ENCODE measurements around the gene RREB1. TPM values are rescaled to one million over a fixed set of nuclear protein-coding genes. Genes with fewer than 3 reads are reported as not detected.

Gene RREB1
- polyA plus RNA-seq, 1 experiment: 2.6 TPM

DNA sequence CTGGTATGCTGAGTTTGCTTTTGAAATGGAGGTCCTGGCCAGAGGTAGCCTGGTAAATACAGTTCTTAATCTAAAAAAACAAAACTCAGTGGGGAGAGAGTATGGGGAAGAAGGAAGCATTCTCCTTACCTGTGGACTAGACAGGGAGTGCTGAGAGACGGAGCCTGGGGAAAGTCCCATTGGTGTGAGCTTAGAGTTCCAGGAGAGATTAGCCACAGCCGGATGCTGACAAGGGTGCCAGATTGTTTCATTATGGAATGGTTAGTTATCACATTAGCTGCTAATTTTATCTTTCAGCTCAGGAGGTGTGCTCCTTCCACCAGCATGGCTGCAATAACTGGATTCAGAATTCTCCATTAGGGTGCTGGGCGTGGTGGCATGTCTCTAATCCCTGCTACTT lies 75.9 kb downstream of the RREB1 start:
- DNase-seq (ENCODE audit: low read depth, low spot score): no peak
- TF ChIP-seq, protein P1, sequence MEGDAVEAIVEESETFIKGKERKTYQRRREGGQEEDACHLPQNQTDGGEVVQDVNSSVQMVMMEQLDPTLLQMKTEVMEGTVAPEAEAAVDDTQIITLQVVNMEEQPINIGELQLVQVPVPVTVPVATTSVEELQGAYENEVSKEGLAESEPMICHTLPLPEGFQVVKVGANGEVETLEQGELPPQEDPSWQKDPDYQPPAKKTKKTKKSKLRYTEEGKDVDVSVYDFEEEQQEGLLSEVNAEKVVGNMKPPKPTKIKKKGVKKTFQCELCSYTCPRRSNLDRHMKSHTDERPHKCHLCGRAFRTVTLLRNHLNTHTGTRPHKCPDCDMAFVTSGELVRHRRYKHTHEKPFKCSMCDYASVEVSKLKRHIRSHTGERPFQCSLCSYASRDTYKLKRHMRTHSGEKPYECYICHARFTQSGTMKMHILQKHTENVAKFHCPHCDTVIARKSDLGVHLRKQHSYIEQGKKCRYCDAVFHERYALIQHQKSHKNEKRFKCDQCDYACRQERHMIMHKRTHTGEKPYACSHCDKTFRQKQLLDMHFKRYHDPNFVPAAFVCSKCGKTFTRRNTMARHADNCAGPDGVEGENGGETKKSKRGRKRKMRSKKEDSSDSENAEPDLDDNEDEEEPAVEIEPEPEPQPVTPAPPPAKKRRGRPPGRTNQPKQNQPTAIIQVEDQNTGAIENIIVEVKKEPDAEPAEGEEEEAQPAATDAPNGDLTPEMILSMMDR (IDR thresholded peaks at IDR 0.05; ENCODE audit: low read depth, low read length): no peak
- ChIA-PET CTCF (interaction anchor here (0.6 kb wide), 1 partner anchor 25 kb away, joined by 3 read pairs; no protein-coding TSS in a partner anchor), POLR2A (no interaction called here)
- Histone ChIP-seq H3K4me3 (ENCODE audit: low read depth, low read length) (no peak overlapping the region), H3K27ac (ENCODE audit: low read depth, low read length) (no peak overlapping the region), H3K9me3 (ENCODE audit: control insufficient read depth, insufficient read depth, low read length) (no peaks in the 10 kb centered on the region), H3K27me3 (ENCODE audit: control insufficient read depth, insufficient read depth, low read length) (no peaks in the 10 kb centered on the region)

DNA sequence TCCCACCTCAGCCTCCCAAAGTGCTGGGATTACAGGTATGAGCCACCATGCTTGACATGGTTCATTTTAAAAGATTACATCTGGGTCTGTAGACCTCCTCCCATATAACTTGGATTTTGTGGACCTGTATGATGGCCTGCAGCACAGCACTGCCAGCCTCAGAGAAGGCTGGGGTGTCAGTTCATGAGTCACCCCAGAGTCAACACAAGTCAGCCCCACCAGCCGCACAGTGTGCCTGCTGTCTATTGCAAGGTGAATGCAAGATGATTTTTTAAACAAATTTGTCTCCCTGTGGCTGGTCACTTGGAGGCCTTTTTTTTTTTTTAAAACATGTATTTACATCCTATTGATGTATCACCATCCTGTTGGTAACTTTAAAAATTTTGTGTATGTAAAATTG lies 76.7 kb downstream of the RREB1 start:
- H3K9me3 ChIP-seq (ENCODE audit: control insufficient read depth, insufficient read depth, low read length): no peaks in the 10 kb centered on the region
- H3K4me3 ChIP-seq (ENCODE audit: low read depth, low read length): no peak overlapping the region
- no peaks in the 10 kb centered on the region for H3K27me3 ChIP-seq (ENCODE audit: control insufficient read depth, insufficient read depth, low read length)
- POLR2A ChIA-PET: no interaction called here
- TF ChIP-seq, protein P1 (IDR thresholded peaks at IDR 0.05; ENCODE audit: low read depth, low read length): no peak
- no peak for DNase-seq (ENCODE audit: low read depth, low spot score)
- CTCF ChIA-PET: no interaction called here
- H3K27ac ChIP-seq (ENCODE audit: low read depth, low read length): no peak overlapping the region

DNA sequence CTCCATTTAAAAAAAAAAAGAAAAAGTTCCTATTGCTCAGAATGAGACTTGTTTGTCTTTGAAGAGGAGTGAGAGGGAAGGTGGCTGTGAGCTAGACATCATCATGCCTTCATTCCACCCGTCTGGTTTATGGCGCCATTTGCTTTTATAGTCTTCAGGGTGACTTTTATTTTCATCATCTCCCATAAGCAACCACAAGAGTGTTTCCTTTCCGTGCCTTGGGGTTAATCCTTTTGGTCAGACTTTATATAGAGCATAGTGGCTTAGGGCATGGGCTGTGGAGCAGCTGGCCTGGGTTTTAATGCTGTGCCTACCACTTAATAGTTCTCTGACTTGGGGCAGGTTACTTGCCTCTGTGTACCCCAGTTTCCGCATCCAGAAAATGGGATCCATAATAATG lies 77.8 kb downstream of the RREB1 start:
- ChIA-PET CTCF (no interaction called here), POLR2A (no interaction called here)
- TF ChIP-seq, protein P1 (IDR thresholded peaks at IDR 0.05; ENCODE audit: low read depth, low read length): no peak
- Histone ChIP-seq H3K27ac (ENCODE audit: low read depth, low read length) (no peak overlapping the region), H3K4me3 (ENCODE audit: low read depth, low read length) (no peak overlapping the region), H3K27me3 (ENCODE audit: control insufficient read depth, insufficient read depth, low read length) (no peaks in the 10 kb centered on the region), H3K9me3 (ENCODE audit: control insufficient read depth, insufficient read depth, low read length) (no peaks in the 10 kb centered on the region)
- no peak for DNase-seq (ENCODE audit: low read depth, low spot score)

DNA sequence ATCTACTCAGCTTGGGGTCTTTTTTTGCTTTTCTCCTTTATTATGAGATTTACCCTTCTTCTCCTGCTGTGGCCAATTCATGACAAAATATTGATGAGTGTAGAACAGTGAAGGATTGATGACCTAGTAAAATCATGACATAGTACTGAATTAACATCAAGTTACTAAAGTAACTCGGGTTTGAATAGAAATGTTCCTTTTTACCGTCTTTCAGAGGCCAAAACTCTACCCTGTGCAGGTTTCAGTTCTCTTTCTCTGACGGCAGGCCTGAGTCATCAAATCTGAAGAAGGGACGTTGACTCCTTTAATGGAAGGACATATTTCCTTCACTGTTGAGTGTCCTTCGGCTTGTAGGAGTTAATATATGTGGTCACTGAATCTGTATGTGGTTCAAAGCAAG lies 80.7 kb downstream of the RREB1 start:
- POLR2A ChIA-PET: no interaction called here
- H3K4me3 ChIP-seq (ENCODE audit: low read depth, low read length): no peak overlapping the region
- H3K9me3 ChIP-seq (ENCODE audit: control insufficient read depth, insufficient read depth, low read length): no peaks in the 10 kb centered on the region
- TF ChIP-seq, protein P1 (IDR thresholded peaks at IDR 0.05; ENCODE audit: low read depth, low read length): no peak
- H3K27me3 ChIP-seq (ENCODE audit: control insufficient read depth, insufficient read depth, low read length): no peaks in the 10 kb centered on the region
- no peak for DNase-seq (ENCODE audit: low read depth, low spot score)
- CTCF ChIA-PET: no interaction called here
- H3K27ac ChIP-seq (ENCODE audit: low read depth, low read length): no peak overlapping the region

DNA sequence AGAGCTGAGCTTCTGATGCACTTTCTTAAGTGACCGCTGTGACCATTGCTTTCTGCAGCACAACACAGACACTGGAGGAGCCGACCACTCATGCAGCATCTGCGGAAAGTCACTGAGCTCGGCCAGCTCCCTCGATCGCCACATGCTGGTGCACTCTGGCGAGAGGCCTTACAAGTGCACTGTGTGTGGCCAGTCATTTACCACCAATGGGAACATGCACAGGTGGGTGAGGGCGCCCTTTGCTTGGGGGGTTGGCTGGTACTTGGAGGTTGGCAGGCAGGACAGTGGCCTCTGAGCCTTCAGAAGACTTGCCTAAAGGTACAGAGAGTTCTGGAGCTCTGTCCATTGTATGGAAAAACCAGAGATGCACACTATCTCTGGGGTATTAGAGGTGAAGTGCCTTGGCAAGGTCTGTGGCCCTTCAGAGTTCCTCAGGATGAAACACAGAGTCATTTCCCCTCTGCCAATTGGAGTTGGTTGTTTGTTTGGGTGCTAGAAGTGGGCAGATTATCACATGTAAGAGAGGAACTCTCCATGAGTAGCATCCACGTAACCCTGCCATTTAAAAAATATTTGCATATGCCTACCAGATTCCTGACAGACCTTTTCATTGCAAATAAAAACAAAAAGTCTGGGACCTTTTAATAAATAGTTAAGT lies 81.5 kb downstream of the RREB1 start:
- POLR2A ChIA-PET: no interaction called here
- DNase-seq (ENCODE audit: low read depth, low spot score): no peak
- Histone ChIP-seq H3K27ac (ENCODE audit: low read depth, low read length) (no peak overlapping the region), H3K27me3 (ENCODE audit: control insufficient read depth, insufficient read depth, low read length) (no peaks in the 10 kb centered on the region), H3K4me3 (ENCODE audit: low read depth, low read length) (no peak overlapping the region), H3K9me3 (ENCODE audit: control insufficient read depth, insufficient read depth, low read length) (no peaks in the 10 kb centered on the region)
- CTCF ChIA-PET: no interaction called here
- TF ChIP-seq, protein P1 (IDR thresholded peaks at IDR 0.05; ENCODE audit: low read depth, low read length): no peak
